DND-41 (cell line): ENCODE data around the gene FTL.
A peak's percentile ranks its signal among the peaks of the same experiment; 100 is the strongest.
"Not testable (repeated sequence)": the region's sequence is repeated elsewhere in the genome, so short reads cannot be mapped to it uniquely, and the experiment has no call there.

Experiments used
- ATAC-seq: fragments of 200-7000 bp; cut with Tn5 transposase; 3 replicates; pipeline ENCODE4 v1.9.1; 2021; ENCODE audit warnings: low read depth; ENCODE audit not compliant: insufficient read depth
- DNase-seq: peaks from one replicate; pipeline ENCODE4 v3.0.0-alpha.2; 2020
- H2AFZ ChIP-seq: 2 replicates; pipeline ENCODE4 v1.6.0; 2012; ENCODE audit warnings: low read depth, low read length
- H3K27ac ChIP-seq: 2 replicates; pipeline ENCODE4 v1.5.1; 2012; ENCODE audit warnings: low read length, inconsistent platforms
- H3K27me3 ChIP-seq: fragments of 200-600 bp; sonication (generic); 2 replicates; pipeline ENCODE4 v1.6.0; 2012; ENCODE audit warnings: low read length, mild to moderate bottlenecking, inconsistent platforms; ENCODE audit not compliant: insufficient read depth, poor library complexity
- H3K36me3 ChIP-seq: 2 replicates; pipeline ENCODE4 v1.5.1; 2012; ENCODE audit warnings: low read length, inconsistent platforms; ENCODE audit not compliant: insufficient read depth
- H3K4me1 ChIP-seq: 2 replicates; pipeline ENCODE4 v1.5.1; 2012; ENCODE audit warnings: mild to moderate bottlenecking, low read length; ENCODE audit not compliant: insufficient read depth
- H3K4me2 ChIP-seq: 2 replicates; pipeline ENCODE4 v1.6.0; 2012; ENCODE audit warnings: mild to moderate bottlenecking, moderate library complexity, low read length, inconsistent platforms; ENCODE audit not compliant: insufficient read depth
- H3K4me3 ChIP-seq, 2 experiments: fragments of 200-600 bp in 1 of 2; shearing (Covaris generic) in 1 of 2; 2 replicates each; pipeline ENCODE4 v1.5.1; 2012 to 2016; ENCODE audit warnings: inconsistent platforms in 2 of 2, low read length in 2 of 2, mild to moderate bottlenecking in 2 of 2, low read depth in 1 of 2, moderate library complexity in 1 of 2
- H3K79me2 ChIP-seq: 2 replicates; pipeline ENCODE4 v1.6.0; 2012; ENCODE audit warnings: low read length, inconsistent platforms; ENCODE audit not compliant: insufficient read depth
- H3K9ac ChIP-seq: 2 replicates; pipeline ENCODE4 v1.6.0; 2012; ENCODE audit warnings: low read depth, mild to moderate bottlenecking, inconsistent platforms, low read length, moderate library complexity
- H3K9me3 ChIP-seq: 2 replicates; pipeline ENCODE4 v1.5.1; 2012; ENCODE audit warnings: low read length, moderate library complexity, mild to moderate bottlenecking, inconsistent platforms; ENCODE audit not compliant: insufficient read depth, severe bottlenecking
- H4K20me1 ChIP-seq: 2 replicates; pipeline ENCODE4 v1.6.0; 2012; ENCODE audit warnings: low read length; ENCODE audit not compliant: insufficient read depth
- EZH2 ChIP-seq: IDR thresholded peaks from 3 replicates; pipeline ENCODE4 v1.6.1; 2012; ENCODE audit warnings: borderline replicate concordance, low read depth, mild to moderate bottlenecking, moderate library complexity, low read length, inconsistent platforms; ENCODE audit not compliant: severe bottlenecking
- TF ChIP-seq, protein P1 (sequence below): IDR thresholded peaks from 2 replicates; pipeline ENCODE4 v1.5.1; 2012; ENCODE audit warnings: borderline replicate concordance, low read length, moderate library complexity, mild to moderate bottlenecking; ENCODE audit not compliant: poor library complexity, severe bottlenecking; ENCODE audit errors: extremely low read depth

Gene FTL

GRCh38 chr19:48965040-48965805, at the start of gene FTL:
TSS of gene FTL (plus strand) at chr19:48965309. CDS start at chr19:48965508, 199 bp downstream.
- H3K4me2 ChIP-seq, result peak within 1 kb of the TSS; percentile 99
- H3K4me3 ChIP-seq, result peak within 1 kb of the TSS; percentile 73 to 98
- H3K36me3 ChIP-seq, result peaks cover 49% of the 10 kb centered on the region
- H4K20me1 ChIP-seq, result peaks cover 12% of the 10 kb centered on the region
- peaks cover 22% of the 10 kb centered on the region for H3K79me2 ChIP-seq
- H3K9ac ChIP-seq, result peak within 1 kb of the TSS; percentile 80
- H2AFZ ChIP-seq, result peak within 1 kb of the TSS; percentile 77
- DNase-seq (peak; percentile 96), ATAC-seq (peak; percentile 75)
- peak within 1 kb of the TSS; percentile 93 for H3K27ac ChIP-seq
- no peaks in the 10 kb centered on the region for H3K9me3 ChIP-seq
- peaks cover 39% of the 10 kb centered on the region for H3K4me1 ChIP-seq
- no peaks in the 10 kb centered on the region for H3K27me3 ChIP-seq
- no peak for TF ChIP-seq EZH2
- TF ChIP-seq, protein P1, sequence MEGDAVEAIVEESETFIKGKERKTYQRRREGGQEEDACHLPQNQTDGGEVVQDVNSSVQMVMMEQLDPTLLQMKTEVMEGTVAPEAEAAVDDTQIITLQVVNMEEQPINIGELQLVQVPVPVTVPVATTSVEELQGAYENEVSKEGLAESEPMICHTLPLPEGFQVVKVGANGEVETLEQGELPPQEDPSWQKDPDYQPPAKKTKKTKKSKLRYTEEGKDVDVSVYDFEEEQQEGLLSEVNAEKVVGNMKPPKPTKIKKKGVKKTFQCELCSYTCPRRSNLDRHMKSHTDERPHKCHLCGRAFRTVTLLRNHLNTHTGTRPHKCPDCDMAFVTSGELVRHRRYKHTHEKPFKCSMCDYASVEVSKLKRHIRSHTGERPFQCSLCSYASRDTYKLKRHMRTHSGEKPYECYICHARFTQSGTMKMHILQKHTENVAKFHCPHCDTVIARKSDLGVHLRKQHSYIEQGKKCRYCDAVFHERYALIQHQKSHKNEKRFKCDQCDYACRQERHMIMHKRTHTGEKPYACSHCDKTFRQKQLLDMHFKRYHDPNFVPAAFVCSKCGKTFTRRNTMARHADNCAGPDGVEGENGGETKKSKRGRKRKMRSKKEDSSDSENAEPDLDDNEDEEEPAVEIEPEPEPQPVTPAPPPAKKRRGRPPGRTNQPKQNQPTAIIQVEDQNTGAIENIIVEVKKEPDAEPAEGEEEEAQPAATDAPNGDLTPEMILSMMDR, result no peak

- no peak overlapping the region for H3K27ac ChIP-seq
- no peak overlapping the region for H2AFZ ChIP-seq
- H3K9ac ChIP-seq, result no peak overlapping the region
- 0 out of 2 replicates have a peak, but pooled peaks cover 5% of the 10 kb centered on the region for H4K20me1 ChIP-seq
- H3K9me3 ChIP-seq, result no peaks in the 10 kb centered on the region
- H3K4me1 ChIP-seq, result no peaks in the 10 kb centered on the region
- H3K36me3 ChIP-seq, result peaks cover 70% of the 10 kb centered on the region
- ATAC-seq (no peak), DNase-seq (no peak)
- no peak overlapping the region for H3K4me3 ChIP-seq
- TF ChIP-seq, protein P1, result no peak
- no peak for TF ChIP-seq EZH2
- no peaks in the 10 kb centered on the region for H3K27me3 ChIP-seq
- H3K4me2 ChIP-seq, result no peak overlapping the region
- no peaks in the 10 kb centered on the region for H3K79me2 ChIP-seq
These were observed 49.4 kb upstream of the FTL start for GRCh38 chr19:48915757-48916156.

DNA sequence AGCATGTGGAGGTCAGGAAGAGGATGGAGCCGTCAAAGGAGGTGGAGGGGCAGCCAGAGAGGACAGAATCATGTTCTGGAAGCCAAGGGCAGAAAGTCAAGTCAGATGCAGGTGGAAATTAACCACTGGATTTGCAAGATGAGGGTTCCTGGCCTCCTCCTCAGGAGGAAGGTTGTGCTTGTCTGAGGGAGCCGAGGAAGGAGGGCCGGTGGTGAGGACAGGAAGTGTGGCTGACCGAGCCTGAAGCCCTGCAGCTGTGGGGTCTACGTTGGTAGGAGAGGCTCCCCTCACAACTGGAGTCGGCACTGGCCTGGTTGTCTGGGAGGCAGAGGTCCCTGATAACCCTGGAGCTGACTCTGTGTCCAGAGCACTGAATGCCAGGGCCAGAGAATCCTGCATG, 47.0 kb upstream of the FTL start:
- no peak for DNase-seq
- H3K27ac ChIP-seq, result no peak overlapping the region
- no peaks in the 10 kb centered on the region for H3K4me1 ChIP-seq
- 0 out of 2 replicates have a peak, but pooled peaks cover 6% of the 10 kb centered on the region for H4K20me1 ChIP-seq
- no peaks in the 10 kb centered on the region for H3K27me3 ChIP-seq
- no peak overlapping the region for H3K9ac ChIP-seq
- no peak for ATAC-seq
- no peak overlapping the region for H3K4me3 ChIP-seq
- H2AFZ ChIP-seq, result no peak overlapping the region
- no peaks in the 10 kb centered on the region for H3K79me2 ChIP-seq
- H3K9me3 ChIP-seq, result no peaks in the 10 kb centered on the region
- H3K4me2 ChIP-seq, result no peak overlapping the region
- no peak for TF ChIP-seq EZH2
- TF ChIP-seq, protein P1, result no peak
- H3K36me3 ChIP-seq, result peaks cover 70% of the 10 kb centered on the region

DNA sequence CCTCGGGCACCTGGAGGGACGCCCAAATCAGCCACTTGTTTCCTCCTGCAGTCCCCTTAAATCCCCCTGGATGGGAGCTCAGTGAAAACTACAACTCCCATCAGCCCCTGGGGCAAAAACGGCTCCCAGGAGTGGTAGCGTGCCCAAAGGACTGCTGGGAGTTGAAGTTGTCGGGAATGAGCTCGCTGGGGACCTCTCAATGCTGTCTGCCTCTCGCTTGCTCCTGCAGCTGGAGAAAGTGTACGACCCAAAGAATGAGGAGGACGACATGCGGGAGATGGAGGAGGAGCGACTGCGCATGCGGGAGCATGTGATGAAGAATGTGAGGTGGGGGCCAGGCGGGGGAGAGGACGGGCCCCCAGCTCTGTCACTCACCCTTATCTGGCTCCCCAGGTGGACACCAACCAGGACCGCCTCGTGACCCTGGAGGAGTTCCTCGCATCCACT, 46.3 kb upstream of the FTL start:
- TF ChIP-seq, protein P1, result no peak
- TF ChIP-seq EZH2, result no peak
- no peak overlapping the region for H3K27ac ChIP-seq
- H3K4me3 ChIP-seq, result no peak overlapping the region
- H3K79me2 ChIP-seq, result no peaks in the 10 kb centered on the region
- ATAC-seq (peak; percentile 77), DNase-seq (peak; percentile 38)
- H3K36me3 ChIP-seq, result peaks cover 66% of the 10 kb centered on the region
- no peaks in the 10 kb centered on the region for H3K27me3 ChIP-seq
- no peaks in the 10 kb centered on the region for H3K9me3 ChIP-seq
- H4K20me1 ChIP-seq, result 0 out of 2 replicates have a peak, but pooled peaks cover 4% of the 10 kb centered on the region
- no peak overlapping the region for H2AFZ ChIP-seq
- no peaks in the 10 kb centered on the region for H3K4me1 ChIP-seq
- no peak overlapping the region for H3K9ac ChIP-seq
- H3K4me2 ChIP-seq, result no peak overlapping the region

DNA sequence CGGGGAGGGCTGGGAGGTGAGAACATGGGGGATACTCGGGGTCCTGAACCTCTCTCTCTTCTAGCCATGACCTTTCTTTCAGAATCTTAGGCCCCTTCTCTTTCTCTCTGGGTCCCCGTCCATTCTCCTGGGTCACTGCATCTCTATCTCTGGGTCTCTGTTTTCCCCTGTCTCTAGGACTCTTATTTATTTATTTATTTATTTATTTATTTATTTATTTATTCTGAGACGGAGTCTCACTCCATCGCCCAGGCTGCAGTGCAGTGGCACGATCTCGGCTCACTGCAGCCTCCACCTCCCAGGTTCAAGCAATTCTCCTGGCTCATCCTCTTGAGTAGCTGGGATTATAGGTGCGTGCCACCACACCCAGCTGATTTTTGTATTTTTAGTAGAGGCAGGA, 45.8 kb upstream of the FTL start:
- not testable (repeated sequence) for H3K4me3 ChIP-seq, H3K9me3 ChIP-seq, H3K27ac ChIP-seq, ATAC-seq, H3K4me2 ChIP-seq, H3K4me1 ChIP-seq, DNase-seq, H2AFZ ChIP-seq, H3K79me2 ChIP-seq, H3K27me3 ChIP-seq, H4K20me1 ChIP-seq, H3K9ac ChIP-seq
- peaks cover 63% of the 10 kb centered on the region for H3K36me3 ChIP-seq
